Measurements from ENCODE around the gene SLC24A1. TPM values are rescaled to one million over a fixed set of nuclear protein-coding genes. Genes with fewer than 3 reads are reported as not detected.

SLC24A1 gene
- total and polyA plus RNA-seq, 12 donors = 1.2 to 5.3 (median 2.0) TPM

DNA sequence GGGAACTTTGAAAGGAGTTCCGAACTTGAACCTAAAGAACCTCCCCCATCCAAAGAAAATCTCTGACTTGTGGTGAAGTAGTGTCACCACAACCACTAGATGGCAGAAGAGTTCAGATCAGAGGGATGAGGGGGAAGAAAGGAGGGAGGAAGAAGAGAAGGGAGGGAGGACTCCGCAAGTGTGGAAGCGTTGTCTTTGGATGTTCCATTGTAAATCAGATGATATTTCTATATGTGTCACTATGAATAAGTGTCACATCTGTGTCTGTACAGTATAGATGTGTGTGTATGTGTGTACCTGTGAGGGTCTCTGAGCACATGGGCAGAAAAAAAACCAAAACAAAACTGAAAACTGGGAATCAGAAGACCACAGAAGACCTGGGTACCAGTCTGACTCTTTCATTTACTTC is 16.9 kb downstream of the SLC24A1 start:
- peak in 1 of 2 donors; percentile 31 for DNase-seq
- H3K36me3 ChIP-seq = no peaks in the 10 kb centered on the region
- TF ChIP-seq, protein P1, sequence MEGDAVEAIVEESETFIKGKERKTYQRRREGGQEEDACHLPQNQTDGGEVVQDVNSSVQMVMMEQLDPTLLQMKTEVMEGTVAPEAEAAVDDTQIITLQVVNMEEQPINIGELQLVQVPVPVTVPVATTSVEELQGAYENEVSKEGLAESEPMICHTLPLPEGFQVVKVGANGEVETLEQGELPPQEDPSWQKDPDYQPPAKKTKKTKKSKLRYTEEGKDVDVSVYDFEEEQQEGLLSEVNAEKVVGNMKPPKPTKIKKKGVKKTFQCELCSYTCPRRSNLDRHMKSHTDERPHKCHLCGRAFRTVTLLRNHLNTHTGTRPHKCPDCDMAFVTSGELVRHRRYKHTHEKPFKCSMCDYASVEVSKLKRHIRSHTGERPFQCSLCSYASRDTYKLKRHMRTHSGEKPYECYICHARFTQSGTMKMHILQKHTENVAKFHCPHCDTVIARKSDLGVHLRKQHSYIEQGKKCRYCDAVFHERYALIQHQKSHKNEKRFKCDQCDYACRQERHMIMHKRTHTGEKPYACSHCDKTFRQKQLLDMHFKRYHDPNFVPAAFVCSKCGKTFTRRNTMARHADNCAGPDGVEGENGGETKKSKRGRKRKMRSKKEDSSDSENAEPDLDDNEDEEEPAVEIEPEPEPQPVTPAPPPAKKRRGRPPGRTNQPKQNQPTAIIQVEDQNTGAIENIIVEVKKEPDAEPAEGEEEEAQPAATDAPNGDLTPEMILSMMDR (IDR thresholded peaks at IDR 0.05) = peak; percentile 50 to 87 (median 79)
- 7 to 9% methylated on average over 3 of the region's 3 CpGs for WGBS, 2 donors
- H3K27me3 ChIP-seq = no peaks in the 10 kb centered on the region
- H3K4me3 ChIP-seq = no peak overlapping the region
- H3K27ac ChIP-seq = no peak overlapping the region
- intact Hi-C loops (cut with DNase I) = loop anchor here in 8 of 10 donors (2.0 to 10.0 kb wide), 7 partner anchors 196 to 649 kb away; partner anchors contain the start of gene RAB11A (in 1 of the 8)
- ATAC-seq = peak in 7 of 8 donors; percentile 63 to 79 (median 68)
- peaks cover 0 to 25% (median 14%) of the 10 kb centered on the region in 9 donors for H3K4me1 ChIP-seq
- no peaks in the 10 kb centered on the region for H3K9me3 ChIP-seq

DNA sequence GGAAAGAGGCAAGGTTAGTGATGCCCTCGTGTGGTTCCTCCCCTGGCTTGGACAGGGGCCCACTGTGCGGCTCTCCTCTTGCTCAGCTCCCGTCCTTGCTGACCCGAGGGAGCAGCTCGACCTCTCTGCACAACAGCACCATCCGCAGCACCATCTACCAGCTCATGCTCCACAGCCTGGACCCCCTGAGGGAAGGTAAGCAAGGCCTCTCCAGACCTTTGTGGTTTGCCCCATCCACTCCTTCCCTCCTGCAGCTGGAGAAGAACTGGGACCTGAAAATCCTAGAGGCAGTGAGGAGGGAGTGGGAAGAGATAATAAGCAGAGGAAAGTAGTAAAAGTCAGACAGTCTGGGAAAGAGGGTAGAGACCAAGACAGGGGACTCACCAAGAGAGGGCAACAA is 17.8 kb downstream of the SLC24A1 start:
- H3K27me3 ChIP-seq = no peaks in the 10 kb centered on the region
- TF ChIP-seq, protein P1 (IDR thresholded peaks at IDR 0.05) = no peak
- intact Hi-C loops (cut with DNase I) = loop anchor here in 8 of 10 donors (2.0 to 10.0 kb wide), 7 partner anchors 195 to 648 kb away; partner anchors contain the start of gene RAB11A (in 1 of the 8)
- H3K36me3 ChIP-seq = no peaks in the 10 kb centered on the region
- peak in 1 of 8 donors; percentile 29 for ATAC-seq
- no peak for DNase-seq
- WGBS, 2 donors = 73 to 88% methylated on average over 6 of the region's 6 CpGs
- no peak overlapping the region for H3K27ac ChIP-seq
- H3K4me1 ChIP-seq = peaks cover 0 to 25% (median 14%) of the 10 kb centered on the region in 9 donors
- no peaks in the 10 kb centered on the region for H3K9me3 ChIP-seq
- H3K4me3 ChIP-seq = no peak overlapping the region

DNA sequence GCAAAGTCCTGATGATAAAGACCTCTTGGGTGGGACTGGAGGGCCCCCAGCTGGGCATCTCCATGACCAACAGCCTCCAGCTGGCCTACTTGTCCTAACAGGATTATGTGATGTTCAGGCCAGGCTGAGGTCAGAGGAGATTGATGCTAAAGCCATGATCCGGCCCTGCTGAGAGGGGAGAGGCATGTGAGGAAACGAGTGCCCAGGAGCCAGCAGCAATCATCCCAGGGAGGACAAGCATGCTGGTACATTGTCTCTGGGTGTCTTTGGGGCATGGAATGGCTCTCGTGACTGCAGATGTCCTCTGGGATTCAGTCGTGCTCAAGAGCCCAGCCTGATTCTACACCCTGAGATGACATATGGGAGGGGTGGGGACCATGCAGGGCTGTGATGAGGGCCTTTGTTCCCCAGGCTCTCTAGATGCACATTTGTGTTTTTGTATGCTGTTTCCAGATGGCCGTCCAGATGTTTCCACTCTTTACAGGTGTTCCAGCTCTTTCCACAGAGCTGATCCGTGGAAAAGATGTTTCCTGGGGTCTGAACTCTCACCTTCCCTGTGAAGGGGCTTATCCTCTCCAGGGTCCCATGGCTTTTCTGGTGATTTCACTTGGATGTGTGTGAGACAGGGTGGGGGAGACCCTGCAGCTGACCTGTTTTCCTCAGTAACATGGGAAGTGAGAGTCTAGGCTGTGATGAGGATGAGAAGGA is 20.2 kb downstream of the SLC24A1 start:
- H3K27ac ChIP-seq = no peak overlapping the region
- TF ChIP-seq, protein P1 (IDR thresholded peaks at IDR 0.05) = no peak
- no peaks in the 10 kb centered on the region for H3K27me3 ChIP-seq
- peaks cover 0 to 25% (median 14%) of the 10 kb centered on the region in 9 donors for H3K4me1 ChIP-seq
- H3K4me3 ChIP-seq = no peak overlapping the region
- no peaks in the 10 kb centered on the region for H3K36me3 ChIP-seq
- 38 to 39% methylated on average over 6 of the region's 6 CpGs for WGBS, 2 donors
- ATAC-seq (peak in 3 of 8 donors; percentile 13 to 30 (median 19)), DNase-seq (no peak)
- H3K9me3 ChIP-seq = no peaks in the 10 kb centered on the region
- intact Hi-C loops (cut with DNase I) = loop anchor here in 3 of 10 donors (10.0 kb wide), 3 partner anchors 203 to 643 kb away; no protein-coding TSS in a partner anchor

DNA sequence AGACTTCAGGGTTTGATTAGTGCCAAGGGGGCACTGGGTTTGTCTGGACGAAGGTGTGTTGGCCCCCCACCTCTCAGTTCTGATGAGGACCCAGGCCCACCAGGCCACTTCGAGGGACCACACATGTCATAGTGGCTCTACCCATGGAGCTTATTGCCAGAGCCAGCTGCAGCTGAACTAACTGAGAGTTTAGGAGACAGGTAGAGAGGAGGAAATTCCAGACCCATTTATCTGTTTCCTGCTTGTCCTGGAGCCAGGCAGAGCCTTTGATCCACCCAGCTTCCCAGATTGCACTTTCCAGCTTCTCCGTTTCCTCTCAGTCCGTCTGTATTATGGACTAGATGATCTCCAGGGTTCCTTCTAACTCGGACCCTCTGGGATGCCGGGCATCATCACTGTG is 20.9 kb downstream of the SLC24A1 start:
- Histone ChIP-seq H3K27ac (no peak overlapping the region), H3K9me3 (no peaks in the 10 kb centered on the region), H3K4me3 (no peak overlapping the region), H3K36me3 (no peaks in the 10 kb centered on the region), H3K4me1 (peaks cover 0 to 25% (median 14%) of the 10 kb centered on the region in 9 donors), H3K27me3 (no peaks in the 10 kb centered on the region)
- ATAC-seq (peak in 2 of 8 donors; percentile 25 to 44), DNase-seq (no peak)
- intact Hi-C loops (cut with DNase I) = loop anchor here in 3 of 10 donors (10.0 kb wide), 3 partner anchors 202 to 642 kb away; no protein-coding TSS in a partner anchor
- TF ChIP-seq, protein P1 (IDR thresholded peaks at IDR 0.05) = no peak
- 64 to 68% methylated on average over 6 of the region's 6 CpGs for WGBS, 2 donors

Data from heart right ventricle (tissue), 16 donors.